ENCODE results near the gene COL16A1. TPM values are rescaled to one million over a fixed set of nuclear protein-coding genes. Genes with fewer than 3 reads are reported as not detected.

Gene COL16A1
- total RNA-seq, 1 donor from 2014 or later, result 158 TPM

DNA sequence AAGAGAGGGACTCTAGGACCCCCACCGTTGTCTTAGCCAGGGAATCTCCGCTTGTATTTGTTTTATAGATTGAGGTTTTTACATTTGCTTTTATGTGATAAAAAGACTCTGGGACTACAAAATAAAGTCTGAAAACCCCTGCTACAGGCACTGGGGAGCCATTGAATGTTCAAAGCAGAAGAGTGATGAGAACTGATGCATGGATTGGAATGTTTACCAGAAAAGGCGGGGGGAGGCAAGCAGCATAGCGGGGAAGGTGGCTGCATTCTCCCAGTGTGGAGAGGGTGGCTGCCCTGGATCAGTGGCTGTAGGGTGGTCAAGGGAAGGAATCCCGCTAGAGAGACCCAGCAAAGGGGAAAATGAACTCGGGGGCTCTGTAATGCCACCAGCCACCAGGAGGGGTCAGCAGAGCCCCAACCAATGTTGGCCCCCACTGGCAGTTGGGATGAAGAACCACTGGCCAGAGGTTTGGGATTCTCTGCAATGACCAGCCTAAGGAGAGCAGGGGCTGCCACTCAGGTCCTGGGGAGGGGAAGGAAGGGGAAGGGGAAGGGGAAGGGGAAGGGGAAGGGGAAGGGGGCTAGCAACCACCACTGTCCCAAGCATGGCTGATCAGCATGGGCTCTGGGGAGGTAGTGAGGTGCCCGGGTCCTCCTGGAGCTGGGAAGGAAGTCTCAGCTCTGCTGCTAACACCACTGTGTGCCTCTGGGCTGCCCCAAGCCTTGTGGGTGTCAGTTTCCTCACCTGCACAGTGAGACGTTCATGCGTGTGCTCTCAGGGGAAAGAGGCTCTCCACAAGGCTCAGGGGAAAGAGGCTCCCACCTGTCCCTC lies 40.0 kb downstream of the COL16A1 start:
- peak; percentile 79 for DNase-seq

DNA sequence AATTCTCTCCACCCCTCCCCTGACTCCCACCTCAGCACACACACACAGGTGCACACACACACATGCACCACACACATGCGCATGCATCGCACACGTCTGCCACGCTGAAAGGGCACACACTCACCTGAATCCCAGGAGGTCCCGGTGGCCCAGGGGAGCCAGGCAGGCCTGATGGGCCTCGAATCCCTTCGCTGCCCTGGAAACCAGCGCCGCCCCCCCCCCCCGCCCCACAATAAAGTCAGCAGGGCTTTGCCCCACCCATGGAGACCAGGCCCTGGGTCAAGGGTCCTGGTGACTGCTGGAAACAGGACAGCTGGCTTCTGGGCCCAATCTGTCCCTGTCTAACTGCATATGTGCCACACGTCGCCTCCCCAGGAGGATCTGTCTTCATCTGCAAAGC lies 41.4 kb downstream of the COL16A1 start:
- DNase-seq, result no peak

DNA sequence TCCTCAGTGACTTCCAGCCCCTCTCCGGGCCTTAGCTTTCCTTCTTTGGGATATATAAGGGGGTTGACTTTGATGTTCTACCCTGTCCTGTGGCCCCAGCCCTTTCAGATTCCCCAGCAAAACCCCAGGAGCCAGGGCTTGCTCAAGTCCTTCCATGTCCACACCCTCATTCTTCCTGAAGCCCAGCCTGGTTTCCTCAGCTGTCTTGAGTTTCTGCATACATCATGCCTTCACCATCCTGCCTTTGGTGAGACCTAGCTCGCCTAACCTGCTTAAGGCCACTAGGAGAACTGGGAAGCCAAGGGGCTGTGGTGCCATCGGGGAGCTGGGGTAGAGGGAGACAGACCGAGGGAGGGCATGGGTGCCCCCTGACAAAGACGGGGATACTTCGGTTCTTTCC lies 42.0 kb downstream of the COL16A1 start:
- no peak for DNase-seq

DNA sequence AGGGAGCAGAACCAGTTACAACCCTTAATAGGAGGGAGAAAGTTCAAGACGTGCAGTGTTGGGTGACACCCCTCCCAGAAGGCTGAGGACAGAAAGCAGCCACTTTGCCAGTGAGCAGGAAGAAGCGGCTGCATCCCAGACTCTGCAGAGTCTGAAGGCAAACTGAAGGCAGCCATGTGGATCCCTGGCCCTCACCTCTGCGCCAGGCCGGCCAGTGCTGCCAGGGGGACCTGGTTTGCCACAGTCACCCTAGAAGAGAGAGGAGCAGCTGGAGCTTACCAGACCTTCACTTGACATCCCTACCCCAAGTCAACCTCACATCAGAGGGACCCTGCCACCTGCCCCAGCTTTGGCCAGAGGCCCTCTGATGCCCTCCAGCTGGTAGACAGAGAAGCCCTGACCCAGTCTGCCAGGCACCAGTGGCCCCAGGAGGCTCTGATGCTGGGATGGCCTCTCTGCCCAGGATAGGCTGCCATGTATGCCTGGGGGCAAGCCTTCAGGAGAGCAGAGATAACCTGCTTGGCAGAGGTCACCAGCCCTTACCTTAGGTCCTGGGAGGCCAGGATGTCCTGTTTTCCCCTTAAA lies 42.9 kb downstream of the COL16A1 start:
- no peak for DNase-seq

DNA sequence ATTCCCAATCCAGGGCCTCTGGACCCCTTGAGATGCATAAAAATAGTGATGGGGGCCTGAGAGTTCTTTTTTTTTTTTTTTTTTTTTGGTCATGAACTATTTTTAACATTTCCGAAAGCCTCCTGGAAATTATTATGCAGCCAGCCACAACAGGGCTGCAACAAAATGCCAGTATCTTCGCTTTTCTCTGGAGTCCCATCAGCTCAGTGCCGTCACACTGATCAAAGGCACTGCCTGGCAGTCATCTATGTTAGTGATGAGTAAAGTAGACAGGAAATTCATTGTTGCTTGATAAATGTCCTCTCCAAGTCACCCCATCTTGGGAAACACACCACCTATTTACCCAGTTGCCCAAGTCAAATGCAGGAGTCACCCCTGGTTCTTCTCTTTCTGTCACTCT lies 43.9 kb downstream of the COL16A1 start:
- no peak for DNase-seq

DNA sequence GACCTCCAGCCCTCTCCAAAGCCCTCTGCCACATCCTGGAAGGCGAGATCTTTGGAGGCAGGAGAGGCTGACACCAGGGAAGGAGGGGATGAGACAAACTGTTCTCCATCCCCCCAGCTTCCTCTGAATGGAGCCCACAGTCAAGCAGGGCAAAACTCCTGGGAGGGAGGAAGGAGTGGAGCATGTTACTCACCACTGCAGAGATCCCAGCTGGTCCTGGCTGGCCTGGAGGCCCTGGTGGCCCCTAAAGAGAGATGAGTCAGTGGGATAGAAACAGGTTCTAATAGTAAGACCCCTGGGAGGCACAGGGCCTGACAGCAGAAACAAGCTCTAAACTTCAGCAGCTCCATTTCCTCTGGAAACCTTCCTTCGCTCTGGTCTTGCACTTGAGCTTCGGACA lies 45.1 kb downstream of the COL16A1 start:
- DNase-seq, result no peak

DNA sequence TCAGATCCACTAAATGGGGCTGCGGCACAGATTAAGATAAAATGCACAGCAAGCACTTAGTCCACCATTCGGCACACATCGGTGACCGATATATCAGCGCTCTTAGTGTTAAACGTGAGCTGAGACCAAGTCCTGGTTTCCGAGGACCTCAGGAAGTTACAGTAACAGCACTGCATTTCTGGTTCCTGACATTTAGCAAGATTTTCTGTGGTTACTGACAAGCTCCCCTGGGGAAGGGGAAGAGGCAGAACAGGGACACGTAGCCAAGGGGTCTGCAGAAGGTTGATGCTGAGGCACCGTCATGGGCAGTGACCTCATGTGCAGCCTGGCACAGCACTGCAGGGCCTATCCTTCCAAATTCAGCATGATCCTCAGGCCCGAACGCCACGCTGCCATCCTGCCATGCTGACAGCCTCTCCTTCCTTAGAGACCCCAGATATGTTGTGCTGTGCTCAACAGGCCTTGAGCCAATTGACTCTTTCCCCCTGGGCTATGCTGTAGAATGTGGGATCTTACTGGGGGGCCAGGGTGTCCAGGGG lies 45.8 kb downstream of the COL16A1 start:
- no peak for DNase-seq

DNA sequence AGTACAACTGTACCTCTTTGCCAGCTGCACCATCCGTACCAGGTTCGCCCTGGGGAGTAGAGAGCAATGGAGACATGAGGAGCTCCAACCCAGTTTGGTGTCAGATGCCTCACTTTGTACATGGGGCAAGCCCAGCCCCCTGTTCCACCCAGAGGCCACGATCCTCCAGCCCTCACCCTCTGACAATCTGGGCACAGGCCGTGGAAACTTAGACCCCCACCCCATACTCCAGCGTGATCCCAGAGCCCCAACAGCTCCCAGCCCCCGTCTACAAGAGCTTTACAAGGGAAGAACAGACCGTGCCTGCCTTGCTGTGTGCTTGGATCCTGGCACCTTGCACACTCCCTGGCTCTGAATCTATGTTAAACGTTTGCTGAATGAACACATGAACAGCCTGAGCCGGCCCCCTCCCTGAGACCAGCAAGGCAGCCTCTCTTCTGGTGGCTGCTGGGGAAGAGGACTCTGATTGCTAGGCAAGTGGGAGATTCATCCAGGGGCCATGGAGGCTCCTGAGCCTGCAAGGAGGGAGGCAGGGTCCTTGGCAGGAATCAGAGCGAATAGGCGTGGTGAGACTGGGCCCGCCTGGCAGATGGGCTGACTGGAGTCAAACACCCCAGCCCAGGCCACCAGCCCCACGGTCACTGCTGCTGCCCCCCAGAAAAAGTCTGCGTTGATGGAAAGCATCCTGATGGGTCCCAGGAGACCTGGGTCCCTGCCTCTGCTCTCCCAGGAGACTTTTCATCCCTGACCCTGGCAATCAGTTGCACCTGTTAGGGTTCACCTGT lies 46.6 kb downstream of the COL16A1 start:
- DNase-seq, result no peak

DNA sequence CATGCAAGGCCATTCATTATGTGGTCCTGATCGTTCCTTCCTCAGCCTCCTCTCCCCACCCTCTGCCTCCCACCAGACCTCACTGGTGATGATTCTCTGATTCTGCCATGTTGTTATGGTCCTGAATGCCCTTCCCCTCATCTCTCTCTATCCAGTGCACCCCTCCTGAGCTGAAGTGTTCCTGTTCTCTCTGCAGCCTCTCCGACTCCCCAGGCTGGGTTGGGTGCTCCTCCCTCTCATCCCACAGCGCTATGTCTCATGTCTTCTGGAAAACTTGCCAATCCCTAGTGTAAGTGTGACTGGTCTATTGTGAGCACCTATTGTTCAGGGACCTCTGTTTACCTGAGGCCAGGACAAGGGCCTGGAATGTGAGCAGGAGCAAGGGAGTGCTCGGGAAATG lies 48.1 kb downstream of the COL16A1 start:
- no peak for DNase-seq

DNA sequence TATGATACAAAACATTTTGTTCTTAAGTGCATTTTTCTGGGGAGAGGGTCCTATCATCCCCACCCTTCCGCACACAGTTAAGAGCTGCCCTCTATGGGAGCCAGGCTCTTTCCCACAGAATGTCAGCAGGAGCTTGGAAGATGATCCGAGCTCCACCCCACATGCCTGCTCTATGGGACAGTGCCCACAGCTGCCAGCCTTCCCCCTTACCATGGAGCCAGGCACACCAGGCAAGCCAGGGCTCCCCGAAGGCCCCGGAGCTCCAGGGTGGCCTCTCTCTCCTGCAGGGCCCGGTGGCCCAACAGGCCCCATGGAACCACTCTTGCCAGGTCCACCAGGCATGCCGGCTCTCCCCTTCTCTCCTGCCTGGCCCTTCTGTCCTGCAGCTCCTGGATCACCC lies 48.7 kb downstream of the COL16A1 start:
- no peak for DNase-seq

DNA sequence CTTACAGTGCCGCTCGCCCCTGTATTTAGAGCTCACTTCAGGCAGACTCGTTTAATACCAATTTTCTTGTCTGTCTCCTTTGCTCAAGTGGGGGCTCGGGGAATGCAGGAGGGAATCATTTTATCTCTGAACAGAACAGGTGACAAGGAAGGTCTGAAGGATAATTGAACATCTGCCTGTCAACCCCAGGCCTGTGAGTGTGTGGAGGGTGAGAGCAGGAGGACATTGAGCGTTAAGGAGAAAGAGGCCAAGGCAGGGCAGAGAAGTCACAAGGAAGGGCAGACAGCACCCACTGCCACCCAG lies 49.4 kb downstream of the COL16A1 start:
- no peak for DNase-seq

DNA sequence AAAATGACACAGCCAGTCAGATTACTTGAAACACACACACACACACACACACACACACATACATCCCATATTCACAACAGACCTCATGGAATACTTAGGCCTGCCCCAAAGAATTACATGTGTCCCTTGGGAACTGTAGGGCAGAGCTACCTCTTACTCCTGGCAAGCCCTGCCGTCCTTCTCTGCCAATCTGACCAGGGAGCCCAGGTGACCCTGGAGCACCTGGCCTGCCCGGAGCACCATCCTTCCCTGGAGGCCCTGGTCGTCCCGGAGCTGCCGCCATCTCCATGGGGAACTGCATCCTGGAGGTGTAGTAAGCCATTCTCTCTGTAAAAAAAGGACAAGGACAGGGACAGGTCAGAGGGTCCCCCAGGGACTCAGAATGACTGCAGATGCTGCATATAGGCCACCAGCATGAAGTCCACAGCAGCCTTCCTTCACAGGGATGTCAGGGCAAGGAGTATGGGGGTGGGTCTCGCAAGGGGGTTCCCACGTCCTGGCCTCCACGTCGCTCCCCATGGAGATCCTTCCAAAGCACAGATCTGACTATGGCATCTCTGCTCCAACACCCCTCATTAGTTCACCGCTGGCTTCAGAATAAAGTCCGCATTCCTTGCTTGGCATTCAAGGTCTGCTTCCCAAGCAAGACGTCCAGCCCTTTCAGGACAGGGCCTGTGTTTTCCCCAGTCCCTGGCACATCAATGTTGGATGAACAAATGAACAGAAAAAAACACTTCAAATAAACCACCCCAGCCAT lies 49.9 kb downstream of the COL16A1 start:
- DNase-seq, result no peak

DNA sequence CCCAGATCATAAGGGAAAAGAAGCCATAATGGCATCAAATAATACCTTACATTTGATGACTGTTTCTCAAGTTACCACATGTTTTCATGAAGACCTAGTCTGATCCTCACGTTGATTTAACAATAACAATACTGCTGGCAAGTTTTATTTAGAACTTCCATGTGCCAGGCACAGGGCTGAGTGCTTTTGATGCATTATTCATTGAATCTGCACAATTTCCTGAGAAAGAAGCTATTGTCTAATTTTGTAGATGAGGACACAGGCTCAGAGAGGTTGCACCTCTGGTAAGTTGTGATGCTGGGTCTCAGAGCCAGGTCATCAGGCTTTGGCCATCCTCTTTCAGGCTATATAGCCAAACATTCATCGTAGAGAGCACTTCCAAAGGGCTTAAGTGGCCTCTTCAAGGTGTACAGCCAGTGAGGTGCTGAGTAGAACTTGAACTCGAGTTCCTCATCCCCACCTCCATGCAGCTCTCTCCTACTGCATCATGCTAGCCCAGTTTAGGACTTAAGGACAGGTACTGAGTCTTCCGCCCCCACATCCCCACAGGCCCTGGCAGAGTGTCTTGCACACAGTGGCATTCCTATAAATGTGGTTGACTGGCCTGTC lies 50.8 kb downstream of the COL16A1 start:
- no peak for DNase-seq

DNA sequence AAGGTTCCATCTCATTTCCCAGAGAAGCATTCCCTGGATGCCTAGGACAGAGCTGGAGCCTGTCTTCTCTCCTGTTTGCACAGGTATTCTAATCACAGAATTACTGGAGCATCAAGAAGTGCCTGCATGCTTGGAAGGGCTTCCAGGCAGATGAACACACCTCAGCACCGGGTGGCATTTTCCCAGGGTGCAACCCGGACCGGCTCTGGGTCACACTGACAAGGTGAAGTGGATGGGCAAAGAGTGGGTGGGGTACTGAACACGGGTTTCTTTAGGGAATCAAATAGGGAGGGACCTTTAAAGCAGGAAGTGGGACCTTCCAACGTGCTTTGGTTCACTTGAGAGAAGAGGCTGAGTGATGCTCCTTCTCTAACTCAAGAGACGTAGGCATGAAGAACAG lies 52.1 kb downstream of the COL16A1 start:
- no peak for DNase-seq

DNA sequence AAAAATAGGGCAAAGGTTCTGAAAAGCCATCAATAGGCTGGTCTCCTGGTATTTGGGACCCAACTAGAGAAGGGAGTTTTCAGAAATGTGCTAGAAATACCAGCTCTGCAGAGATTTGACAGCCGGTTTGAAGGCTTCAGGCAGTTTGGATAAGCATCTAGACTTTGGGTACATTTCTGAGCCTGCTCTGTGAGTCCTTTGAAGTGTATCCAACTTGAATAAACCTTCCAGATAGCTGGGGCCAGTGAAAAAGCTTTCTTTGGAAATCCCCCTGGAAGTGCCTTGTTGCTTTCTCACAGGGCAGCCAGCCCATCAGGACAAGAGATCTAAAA lies 52.8 kb downstream of the COL16A1 start:
- no peak for DNase-seq

DNA sequence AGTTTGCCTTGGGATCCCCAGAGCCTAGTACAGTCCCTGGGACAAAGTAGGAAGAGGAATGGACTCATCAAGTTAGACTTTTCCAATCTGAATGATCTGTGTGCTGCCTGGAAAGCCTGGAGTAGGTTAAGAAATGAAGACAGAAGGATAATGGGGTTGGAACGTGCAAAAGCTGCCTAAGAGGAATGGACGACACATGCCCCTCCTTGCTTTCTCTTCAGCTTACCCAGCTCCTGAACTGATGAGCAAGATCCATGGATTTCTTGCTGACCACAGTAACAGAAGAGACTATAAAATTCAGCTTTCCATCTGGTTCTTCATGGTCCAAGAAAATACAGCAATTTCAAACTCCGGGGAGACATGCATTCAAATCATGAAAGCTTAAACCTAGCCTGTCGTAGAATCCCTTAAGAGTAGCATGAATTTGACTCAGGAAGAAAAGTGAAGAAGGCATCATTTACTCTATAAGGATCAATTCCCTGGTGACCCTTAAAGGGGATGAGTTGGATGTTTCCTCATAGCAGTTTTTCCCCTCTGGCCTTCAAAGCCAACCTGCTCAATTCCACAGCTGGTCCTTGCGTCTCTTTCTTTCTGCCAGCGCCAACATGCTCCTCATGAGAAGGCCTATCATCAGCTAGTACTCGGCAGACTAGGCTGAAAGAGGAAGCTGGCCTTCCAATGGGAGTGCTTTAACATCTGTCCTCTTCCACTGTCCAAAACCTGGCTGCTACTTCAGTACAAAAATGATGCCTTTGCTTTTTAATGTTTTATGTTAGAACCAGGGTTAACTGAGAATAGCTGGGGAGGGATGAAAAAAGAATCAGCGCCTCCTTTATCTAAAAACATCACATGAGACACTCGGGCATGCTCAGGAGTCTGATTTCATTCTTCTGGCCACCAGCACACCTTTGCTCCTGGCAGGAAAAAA lies 53.4 kb downstream of the COL16A1 start:
- DNase-seq, result no peak

DNA sequence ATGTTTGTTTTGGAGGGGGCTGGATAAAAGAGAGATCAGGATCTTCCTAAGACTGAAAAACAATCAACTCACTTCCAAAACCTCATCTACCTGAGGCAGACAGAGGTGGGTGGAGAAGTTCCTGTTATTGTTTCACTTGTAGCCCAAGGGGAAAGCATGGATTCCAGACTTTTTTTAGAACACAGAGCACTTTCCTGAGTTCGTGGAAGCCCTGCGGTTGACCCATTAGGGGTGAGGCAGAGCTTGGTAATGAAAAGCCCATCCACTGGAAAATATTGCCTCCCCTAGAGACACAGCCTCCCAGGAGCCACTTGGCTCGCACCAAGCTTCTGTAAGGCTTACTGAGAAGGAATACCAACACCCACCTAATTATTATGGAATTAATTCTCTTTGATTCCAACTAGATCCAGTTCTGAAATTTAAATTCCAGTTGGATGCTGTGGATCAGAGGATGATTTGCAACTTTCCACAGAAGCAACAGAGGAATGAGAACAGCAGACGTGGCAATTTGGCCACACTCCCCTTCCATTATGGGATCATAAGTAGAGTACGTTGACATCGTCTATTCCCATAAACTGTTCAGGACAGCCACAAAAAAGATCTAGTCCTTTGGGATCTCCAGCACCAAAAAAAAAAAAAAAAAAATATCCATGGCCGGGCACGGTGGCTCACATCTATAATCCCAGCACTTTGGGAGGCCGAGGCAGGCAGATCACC lies 55.0 kb downstream of the COL16A1 start:
- DNase-seq, result no peak

DNA sequence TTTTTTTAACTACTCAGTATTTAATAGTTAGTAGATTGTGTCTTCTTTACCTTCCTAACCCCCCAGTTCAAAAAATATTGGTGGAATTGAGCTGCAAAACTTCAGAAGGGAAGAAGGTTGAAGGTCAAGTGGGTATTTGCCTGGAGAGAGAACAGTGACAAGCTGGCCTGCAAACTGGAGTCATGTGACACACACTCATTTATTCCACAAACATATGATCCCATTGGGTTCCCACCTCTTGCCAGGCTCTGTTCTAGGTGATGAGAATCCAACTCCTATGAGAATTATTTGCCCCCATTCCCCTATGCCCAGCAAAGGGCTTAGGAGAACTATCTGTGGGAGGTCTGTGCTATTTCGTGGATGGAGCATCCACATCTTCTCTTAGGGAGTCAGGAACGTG lies 55.6 kb downstream of the COL16A1 start:
- DNase-seq, result no peak

DNA sequence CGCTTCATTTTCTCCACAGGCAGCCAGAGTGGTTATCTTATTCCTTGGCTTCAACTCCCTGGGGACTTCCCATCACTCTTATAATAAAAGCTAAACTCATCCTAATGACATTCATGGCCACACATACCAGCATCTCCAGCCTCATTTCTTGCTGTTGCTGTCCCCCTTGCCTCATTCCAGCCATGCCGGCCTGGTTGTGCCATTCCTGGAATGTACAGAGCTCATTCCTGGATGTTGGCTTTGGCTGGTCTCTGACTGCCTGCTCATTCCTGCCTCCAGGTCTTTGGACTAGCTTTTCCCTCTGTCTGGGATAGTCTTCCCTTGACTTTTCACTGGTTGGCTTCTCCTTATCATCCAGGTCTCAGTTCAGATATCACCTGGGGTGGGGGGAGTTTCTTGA lies 56.7 kb downstream of the COL16A1 start:
- no peak for DNase-seq

DNA sequence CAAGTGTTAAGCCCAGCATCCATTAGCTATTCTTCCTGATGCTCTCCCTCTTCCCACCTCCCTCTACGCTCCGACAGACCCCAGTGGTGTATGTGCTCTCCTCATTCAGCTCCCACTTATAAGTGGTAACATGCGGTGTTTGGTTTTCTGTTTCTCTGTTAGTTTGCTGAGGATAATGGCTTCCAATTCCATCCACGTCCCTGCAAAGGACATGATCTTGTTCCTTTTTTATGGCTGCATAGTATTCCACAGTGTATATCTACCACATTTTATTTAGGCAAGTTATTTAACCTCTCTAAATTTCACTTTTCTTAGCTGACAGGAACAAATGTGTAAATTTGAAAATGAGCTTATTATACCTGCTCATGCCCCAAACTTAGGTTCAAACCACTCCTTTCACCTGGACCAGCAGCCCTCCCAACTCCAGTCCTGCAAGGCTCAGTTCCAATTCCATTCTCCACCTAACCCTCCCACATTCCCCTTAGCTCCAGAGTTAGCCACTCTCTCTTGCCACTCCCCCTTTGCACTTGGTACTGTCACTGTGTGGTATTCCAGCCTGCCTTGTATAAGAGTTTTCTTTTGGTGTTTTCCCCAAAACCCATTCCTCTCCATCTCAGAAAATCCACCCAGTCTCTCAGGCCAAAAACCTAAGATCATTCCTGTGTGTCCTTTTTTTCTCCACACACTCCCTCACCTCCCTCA lies 57.4 kb downstream of the COL16A1 start:
- DNase-seq, result no peak
